GM11168 (cell line): ENCODE results near the gene RASA3.

ENCODE experiments used
- in situ Hi-C: fragments of 300-500 bp; cut with MboI; formaldehyde crosslinking; loops from one replicate; pipeline ENCODE4 v1.12.0; 2022; ENCODE audit warnings: low sequenced_read_pairs; ENCODE audit not compliant: unreplicated experiment

Gene RASA3

GRCh38 chr13:114012921-114013320, 119.5 kb downstream of the RASA3 start:
- in situ Hi-C loops, result no loop called here

- in situ Hi-C loops, result no loop called here
Observed at GRCh38 chr13:114012141-114012540, 120.3 kb downstream of the RASA3 start.

- in situ Hi-C loops, result no loop called here
Observed at GRCh38 chr13:114011226-114011625, 121.2 kb downstream of the RASA3 start.

GRCh38 chr13:114010401-114011101, 121.9 kb downstream of the RASA3 start:
- in situ Hi-C loops, result no loop called here

DNA sequence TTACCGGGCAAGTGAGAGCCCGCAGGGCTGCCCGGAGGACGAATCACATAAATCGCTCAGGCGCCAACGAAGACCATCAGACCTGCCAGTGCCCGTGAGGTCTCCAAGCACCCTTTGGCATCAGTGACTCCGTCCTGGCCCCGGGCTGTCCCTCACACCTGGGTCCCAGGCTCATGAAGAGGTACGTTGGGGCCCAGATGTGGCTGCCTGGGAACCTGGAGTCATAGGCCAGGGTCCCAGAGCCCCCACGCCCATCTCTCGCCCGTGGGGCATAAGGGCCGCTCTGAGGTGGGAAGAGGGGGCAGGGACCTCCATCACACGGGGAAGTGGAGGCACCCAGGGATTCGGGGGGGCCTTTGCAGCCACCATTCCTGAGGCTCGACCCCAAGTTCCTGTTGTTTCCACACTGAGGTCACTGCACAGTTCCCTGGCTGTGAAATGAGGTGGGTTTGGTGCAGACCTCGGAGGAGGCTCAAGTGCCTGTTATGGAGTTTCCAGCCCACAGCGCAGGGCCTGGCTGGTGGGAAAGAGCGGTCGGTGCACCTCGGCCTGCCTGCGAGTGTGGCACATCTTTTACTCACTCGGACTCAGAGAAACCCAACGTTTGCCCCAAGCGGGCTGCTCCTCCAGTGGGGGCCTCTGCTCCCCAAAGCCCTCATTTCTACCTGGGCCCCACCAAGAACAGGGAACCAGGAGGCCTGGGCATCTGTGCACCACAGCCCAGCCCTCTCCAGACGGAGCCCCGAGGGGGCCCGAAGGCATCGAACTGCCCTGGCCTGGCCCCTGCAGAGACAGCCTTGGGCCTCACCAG, 122.6 kb downstream of the RASA3 start:
- in situ Hi-C loops, result no loop called here

DNA sequence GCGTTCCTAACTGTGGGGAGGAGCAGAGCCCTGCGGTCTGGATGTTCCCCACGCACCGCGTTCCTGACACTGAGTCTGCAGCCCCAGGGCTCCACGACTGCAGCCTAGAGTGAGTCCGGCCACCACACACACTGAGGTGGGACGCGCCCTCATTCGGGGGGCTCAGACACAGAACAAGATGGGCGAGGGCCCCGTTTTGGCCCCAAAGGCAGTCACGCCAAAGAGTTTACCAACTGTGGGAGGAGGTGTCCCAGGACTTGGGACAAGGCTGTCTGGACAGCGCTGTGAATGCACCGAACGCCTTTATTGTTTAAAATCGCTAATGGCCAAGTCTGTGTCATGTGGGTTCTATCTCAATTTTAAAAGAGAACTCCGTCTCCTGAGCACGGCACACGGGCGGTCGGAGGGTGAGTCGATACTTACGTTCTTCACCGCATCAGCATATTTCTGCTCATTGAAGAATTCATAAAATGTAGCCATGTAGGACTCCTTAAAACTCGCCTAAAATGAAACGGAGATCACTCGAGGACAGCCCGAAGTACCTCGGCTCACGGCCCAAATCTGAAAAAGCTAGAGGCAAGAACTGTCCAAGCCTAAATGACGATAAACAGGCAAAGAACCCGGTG, 123.3 kb downstream of the RASA3 start:
- in situ Hi-C loops, result no loop called here

- in situ Hi-C loops, result no loop called here
Observed at GRCh38 chr13:114007566-114007965, 124.9 kb downstream of the RASA3 start.

- in situ Hi-C loops, result no loop called here
Observed at GRCh38 chr13:114005206-114005724, 127.2 kb downstream of the RASA3 start.

GRCh38 chr13:114004420-114005205, 127.8 kb downstream of the RASA3 start:
- in situ Hi-C loops, result no loop called here

DNA sequence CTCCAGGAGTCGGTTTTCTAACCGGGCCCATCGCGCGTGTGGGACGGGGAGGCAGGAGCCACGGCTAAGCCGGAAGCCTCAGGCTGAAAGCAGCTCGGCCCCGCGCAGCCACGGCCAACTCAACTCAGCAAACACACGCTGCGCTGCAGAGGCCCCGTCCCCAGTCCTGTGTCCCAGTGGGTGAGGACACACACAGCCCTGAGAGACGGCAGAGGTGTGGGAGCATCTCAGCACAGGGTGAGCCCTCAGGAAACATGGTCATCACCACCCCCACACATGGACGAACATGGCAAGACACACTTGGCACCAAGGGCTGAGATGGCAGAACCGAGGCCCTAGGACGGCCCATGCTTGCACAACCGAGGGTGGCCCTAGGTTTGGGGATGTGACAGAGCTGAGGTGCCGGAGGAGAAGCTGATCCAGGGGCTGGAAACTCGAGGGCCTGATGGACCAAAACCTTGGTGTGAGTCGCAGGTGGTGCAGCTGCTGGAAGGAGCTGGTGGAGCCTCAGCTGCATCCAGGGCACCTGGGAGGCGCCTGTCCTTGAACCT, 129.6 kb downstream of the RASA3 start:
- in situ Hi-C loops, result no loop called here

- in situ Hi-C loops, result no loop called here
Observed at GRCh38 chr13:114002009-114002544, 130.3 kb downstream of the RASA3 start.

GRCh38 chr13:114001331-114002008, 131.0 kb downstream of the RASA3 start:
- in situ Hi-C loops, result no loop called here

DNA sequence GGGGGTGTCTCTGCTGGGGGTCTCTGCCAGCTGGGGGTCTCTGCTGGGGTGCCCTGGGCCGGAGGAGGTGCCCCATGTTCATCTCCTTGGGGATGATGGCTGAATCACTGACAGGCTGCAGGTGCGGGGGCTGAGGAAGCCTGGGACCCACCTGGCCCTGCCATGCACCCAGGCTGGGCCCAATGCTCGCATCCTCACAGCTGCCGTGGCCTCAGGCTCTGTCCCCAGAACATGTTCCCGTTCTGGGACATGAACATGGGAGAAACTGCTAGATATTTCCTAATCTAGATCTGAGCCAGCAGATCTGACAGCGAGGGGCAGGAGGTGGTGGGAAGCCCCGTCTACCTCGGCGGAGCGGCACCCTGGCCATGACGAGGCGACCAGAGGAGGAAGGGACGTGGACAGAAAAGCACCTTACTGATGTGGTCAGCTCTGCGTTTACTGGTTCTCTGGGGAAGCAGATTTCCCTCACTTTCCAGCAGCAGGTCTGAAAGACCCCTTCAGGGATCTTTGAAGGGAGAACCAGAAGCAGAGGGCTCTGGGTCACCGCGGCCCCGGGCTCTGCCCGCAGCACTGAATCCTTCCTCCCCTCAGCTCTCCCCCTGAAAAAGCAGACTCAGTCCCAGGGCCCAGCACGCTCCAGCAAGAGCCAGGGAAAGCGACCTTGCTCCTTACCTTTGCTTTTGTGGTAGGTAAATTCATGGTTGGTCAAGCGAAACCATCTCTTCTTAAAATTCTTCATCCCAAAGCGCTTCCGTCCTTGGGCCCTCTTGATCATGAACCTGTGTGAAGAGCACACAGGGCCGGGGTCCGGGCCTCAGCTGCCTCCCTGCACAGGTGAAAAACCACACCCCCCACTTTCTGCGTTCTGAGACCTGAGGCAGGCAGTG, 132.0 kb downstream of the RASA3 start:
- in situ Hi-C loops, result no loop called here

- in situ Hi-C loops, result no loop called here
Observed at GRCh38 chr13:113999618-113999910, 132.9 kb downstream of the RASA3 start.

DNA sequence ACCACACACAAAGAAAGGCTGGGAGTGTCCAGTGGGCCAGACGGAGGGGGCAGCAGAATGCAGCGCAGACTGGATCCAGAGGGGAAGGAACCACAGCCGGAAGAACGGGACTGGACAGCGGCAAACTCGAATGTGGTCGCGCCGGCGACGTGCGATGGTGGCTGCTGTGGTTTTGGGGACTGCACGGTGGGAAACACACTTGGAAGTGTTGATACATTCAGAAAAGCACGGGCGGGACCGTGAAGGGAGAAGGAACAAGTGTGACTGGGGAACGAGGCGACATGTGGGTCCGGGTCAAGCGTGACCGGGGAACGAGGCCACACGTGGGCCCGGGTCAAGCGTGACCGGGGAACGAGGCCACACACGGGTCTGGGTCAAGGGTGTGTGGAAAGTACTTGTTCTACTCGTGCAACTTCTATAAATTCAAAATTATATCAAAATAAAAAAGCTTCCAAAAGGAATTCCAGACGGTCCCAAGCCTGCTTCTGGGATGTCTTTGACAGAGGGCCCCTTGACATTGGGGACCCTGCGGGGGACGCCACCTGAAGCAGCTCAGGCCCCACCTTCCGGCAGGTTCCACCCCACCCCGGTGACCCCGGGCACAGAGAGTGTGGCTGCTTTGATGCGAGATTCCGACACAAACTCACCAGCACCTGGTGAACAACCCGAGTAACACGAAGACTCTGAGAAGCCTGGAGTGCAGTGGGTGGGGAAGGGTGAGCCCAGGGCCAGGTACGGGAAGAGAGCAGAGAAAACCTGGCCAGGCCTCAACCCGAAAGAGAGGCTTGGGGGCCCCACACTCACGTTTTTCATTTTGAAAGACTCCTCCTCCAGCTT, 133.4 kb downstream of the RASA3 start:
- in situ Hi-C loops, result no loop called here

DNA sequence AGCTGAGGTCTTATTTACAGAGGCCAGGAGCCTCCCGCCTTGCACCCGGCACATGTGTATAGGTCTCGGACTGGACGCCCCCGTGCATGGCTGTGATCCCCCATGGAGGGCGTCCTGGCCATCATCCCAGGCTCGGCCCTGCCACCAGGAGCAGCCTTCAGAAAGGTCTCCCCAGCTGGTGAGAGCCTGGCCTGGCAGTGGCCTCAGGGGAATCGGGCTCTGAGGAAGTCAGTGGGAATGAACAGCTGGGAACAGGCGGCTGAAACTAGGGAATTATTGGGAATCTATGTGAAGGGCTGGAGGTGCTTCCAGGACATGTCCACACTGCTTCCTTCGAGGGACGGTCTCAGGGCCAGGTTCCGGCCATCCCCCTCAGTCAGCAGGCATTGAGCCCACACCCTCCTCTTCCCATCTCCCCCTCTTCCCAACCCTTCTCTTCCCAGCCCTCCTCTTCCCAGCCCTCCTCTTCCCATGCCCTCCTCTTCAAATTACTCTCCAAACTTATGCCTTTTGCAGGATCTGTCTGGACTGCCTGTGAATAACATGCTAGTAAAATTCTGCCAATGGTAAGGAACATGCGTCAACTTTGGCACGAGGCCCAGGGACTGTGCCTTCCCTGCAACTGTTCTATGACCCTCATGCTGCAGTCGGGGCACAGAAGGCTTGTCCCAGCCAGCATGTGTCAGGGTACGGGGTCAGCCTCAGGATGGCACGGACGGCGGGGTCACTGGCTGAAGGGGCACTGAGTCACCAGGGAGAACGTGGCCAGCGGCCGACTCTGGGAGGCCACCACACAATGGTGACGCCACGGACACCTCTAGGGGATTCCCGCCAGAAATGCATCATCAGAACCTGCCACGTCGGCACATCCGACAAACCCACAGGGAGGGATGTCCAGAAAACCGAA, 134.3 kb downstream of the RASA3 start:
- in situ Hi-C loops, result no loop called here
